ENCODE data around the gene NR1D1. TPM values are rescaled to one million over a fixed set of nuclear protein-coding genes. Genes with fewer than 3 reads are reported as not detected.

Gene NR1D1
- total RNA-seq, 1 experiment from 2014 or later = 63.7 TPM

DNA sequence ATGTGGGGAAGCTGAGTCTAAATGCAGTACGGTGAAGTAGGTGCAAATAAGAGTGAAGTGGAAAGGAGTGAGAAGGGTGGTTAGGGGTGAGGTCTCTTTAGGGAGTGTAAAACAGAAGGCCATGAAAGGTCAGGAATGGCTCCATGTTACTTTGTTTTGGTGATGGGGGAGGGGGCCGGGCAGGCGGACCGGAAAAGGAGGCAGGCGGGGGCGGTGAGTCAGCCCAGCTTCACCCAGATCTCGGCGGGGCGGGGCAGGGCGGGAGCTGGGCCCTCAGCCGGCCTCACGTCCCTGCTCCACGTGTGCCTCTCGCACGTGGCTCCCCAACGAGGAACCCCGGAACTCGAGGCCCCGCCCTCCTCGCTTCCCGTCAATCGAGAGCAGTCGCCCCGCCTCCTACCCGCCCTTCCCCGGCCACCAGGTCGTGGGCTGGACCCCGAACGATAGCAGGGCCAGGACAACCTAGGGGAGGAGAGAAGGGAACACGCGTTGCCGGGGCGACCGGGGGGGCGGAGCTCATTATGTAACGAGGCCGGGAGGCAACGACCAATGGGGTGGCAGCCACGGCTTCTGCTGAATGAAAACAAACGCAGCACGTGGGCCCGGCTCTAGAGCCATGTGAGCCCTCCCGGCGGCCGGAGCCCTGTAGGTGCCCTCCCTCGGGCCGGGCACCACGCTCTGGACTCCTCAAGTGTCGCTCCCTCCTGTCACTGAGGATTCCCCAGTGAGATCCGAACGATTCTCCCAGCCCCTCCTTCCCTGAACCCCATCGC, 1.4 kb downstream of the NR1D1 start (continued):
- TF ChIP-seq ZFX (IDR thresholded peaks at IDR 0.05) (no peak), CBX3 (IDR thresholded peaks at IDR 0.05; ENCODE audit: low read depth) (no peak), SIN3A (IDR thresholded peaks at IDR 0.05; ENCODE audit: low read depth) (peak; percentile 93)
- TF ChIP-seq, protein P1, sequence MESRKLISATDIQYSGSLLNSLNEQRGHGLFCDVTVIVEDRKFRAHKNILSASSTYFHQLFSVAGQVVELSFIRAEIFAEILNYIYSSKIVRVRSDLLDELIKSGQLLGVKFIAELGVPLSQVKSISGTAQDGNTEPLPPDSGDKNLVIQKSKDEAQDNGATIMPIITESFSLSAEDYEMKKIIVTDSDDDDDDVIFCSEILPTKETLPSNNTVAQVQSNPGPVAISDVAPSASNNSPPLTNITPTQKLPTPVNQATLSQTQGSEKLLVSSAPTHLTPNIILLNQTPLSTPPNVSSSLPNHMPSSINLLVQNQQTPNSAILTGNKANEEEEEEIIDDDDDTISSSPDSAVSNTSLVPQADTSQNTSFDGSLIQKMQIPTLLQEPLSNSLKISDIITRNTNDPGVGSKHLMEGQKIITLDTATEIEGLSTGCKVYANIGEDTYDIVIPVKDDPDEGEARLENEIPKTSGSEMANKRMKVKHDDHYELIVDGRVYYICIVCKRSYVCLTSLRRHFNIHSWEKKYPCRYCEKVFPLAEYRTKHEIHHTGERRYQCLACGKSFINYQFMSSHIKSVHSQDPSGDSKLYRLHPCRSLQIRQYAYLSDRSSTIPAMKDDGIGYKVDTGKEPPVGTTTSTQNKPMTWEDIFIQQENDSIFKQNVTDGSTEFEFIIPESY (IDR thresholded peaks at IDR 0.05; ENCODE audit: extremely low read depth, insufficient replicate concordance, low read length) = no peak
- TF ChIP-seq, protein P2, sequence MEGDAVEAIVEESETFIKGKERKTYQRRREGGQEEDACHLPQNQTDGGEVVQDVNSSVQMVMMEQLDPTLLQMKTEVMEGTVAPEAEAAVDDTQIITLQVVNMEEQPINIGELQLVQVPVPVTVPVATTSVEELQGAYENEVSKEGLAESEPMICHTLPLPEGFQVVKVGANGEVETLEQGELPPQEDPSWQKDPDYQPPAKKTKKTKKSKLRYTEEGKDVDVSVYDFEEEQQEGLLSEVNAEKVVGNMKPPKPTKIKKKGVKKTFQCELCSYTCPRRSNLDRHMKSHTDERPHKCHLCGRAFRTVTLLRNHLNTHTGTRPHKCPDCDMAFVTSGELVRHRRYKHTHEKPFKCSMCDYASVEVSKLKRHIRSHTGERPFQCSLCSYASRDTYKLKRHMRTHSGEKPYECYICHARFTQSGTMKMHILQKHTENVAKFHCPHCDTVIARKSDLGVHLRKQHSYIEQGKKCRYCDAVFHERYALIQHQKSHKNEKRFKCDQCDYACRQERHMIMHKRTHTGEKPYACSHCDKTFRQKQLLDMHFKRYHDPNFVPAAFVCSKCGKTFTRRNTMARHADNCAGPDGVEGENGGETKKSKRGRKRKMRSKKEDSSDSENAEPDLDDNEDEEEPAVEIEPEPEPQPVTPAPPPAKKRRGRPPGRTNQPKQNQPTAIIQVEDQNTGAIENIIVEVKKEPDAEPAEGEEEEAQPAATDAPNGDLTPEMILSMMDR (IDR thresholded peaks at IDR 0.05 in 2 of 3, conservative IDR thresholded peaks at IDR 0.05 in 1 of 3; ENCODE audit: borderline replicate concordance in 1 of 3, insufficient read depth in 1 of 3, low read depth in 2 of 3, low read length in 2 of 3) = no peak

DNA sequence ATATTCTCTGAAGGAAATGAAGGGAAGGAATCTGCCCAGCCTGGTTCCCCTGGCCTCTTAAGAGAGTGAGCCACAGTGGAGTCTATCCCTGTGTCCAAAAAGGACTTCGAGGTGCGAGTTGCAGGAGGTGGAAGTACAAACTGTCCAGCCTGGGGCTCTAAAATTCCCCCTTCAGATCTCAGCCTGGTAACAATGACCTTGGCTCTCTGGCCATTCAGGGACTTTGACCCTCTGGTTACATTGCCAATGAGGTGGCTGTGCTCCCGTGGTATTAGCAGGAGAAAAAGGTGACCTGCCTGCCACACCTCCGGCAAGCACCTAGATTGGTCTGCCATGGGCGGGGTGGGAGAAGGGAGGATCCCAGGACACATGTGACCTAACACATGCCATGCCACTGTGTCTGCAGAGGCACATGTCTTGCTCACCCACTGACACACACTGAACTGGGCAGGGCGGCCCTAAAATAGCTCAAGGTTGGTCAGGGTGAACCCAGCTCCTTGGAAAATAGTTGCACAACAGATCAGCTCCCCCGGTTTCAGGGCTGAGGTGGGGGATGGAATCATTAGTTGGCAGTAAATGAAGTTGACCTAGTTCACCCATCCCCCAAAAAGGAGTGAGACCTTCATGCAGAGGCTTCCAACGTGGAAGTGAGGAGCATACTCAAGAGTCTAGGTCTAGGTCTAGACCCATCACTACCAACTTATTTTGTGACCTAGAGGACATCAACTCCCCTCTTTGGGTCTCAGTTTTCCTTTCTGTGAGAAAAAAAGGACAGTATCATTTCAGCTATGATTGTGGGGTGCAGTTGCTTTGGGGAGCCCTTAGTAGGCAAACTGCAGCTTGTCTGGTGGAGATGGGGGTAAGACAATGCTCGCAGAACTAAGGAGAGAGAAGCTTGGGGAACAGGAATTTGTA, 2.2 kb downstream of the NR1D1 start:
- H3K4me3 ChIP-seq (replicated peaks in 1 of 2; ENCODE audit: low read depth in 1 of 2, low read length in 2 of 2) = peak overlapping the region; percentile 50 to 53
- no peaks in the 10 kb centered on the region for H3K9me3 ChIP-seq (ENCODE audit: control insufficient read depth in 1 of 2, insufficient read depth in 1 of 2, low read depth in 1 of 2, low read length in 2 of 2)
- H3K36me3 ChIP-seq (ENCODE audit: control insufficient read depth in 1 of 2, insufficient read depth in 2 of 2, low read length in 2 of 2) = peaks cover 37 to 49% of the 10 kb centered on the region in 2 experiments
- peak overlapping the region; percentile 86 for H3K27ac ChIP-seq (ENCODE audit: low read depth, low read length)
- no peaks in the 10 kb centered on the region for H3K9me2 ChIP-seq (ENCODE audit: insufficient read depth)
- H3K79me2 ChIP-seq (ENCODE audit: insufficient read depth, low read length) = peaks cover 42% of the 10 kb centered on the region
- TF ChIP-seq SP1 (IDR thresholded peaks at IDR 0.05; ENCODE audit: low read depth) (0 out of 2 replicates have a peak, but pooled peaks have one; percentile 19), CBX3 (IDR thresholded peaks at IDR 0.05; ENCODE audit: low read depth) (no peak)
- TF ChIP-seq, protein P3, sequence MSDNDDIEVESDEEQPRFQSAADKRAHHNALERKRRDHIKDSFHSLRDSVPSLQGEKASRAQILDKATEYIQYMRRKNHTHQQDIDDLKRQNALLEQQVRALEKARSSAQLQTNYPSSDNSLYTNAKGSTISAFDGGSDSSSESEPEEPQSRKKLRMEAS (IDR thresholded peaks at IDR 0.05) = peak; percentile 82
- peak overlapping the region; percentile 94 for H3K4me2 ChIP-seq (ENCODE audit: low read length)
- no peak for ATAC-seq
- H2AFZ ChIP-seq (ENCODE audit: low read depth, low read length, poor library complexity, severe bottlenecking) = no peak overlapping the region
- H3K27me3 ChIP-seq (ENCODE audit: insufficient read depth, low read length) = no peaks in the 10 kb centered on the region
- peak overlapping the region; percentile 65 for H3K9ac ChIP-seq (ENCODE audit: low read length)
- BruUV-seq (replicated peaks) = no TSS peak
- ChIA-PET CTCF (interaction anchor here (1.5 to 4.5 kb wide), 3 partner anchors 12 to 23 kb away, joined by 5 to 69 read pairs (median 9); no protein-coding TSS in a partner anchor), POLR2A (interaction anchor here (0.7 to 7.6 kb wide), 7 partner anchors 12 to 82 kb away, joined by 3 to 160 read pairs (median 4); partner anchors contain the start of gene MED24), RAD21 (ENCODE audit: low non-redundant PET in 1 of 2, low total read pairs in 2 of 2, uncharacterized antibody in 2 of 2, unreplicated experiment in 2 of 2) (interaction anchor here (0.8 to 1.2 kb wide), 2 partner anchors 15 to 23 kb away, joined by 3 read pairs; no protein-coding TSS in a partner anchor)
- no peak for DNase-seq (ENCODE audit: low read depth, low spot score)
- peaks cover 28 to 55% of the 10 kb centered on the region in 2 experiments for H3K4me1 ChIP-seq (ENCODE audit: control insufficient read depth in 1 of 2, insufficient read depth in 2 of 2, low read length in 2 of 2)
- intact Hi-C loops (cut with micrococcal nuclease) = no loop called here
- no peaks in the 10 kb centered on the region for H4K20me1 ChIP-seq (ENCODE audit: insufficient read depth)
